SJSA1 (cell line): Measurements from ENCODE around the gene SPTSSA. TPM values are rescaled to one million over a fixed set of nuclear protein-coding genes. Genes with fewer than 3 reads are reported as not detected.
"Not testable (repeated sequence)": the region's sequence is repeated elsewhere in the genome, so short reads cannot be mapped to it uniquely, and the experiment has no call there.

ENCODE experiments used
- DNase-seq, 2 experiments: peaks; one replicate each; pipeline ENCODE4 v3.0.0-alpha.2; 2015 to 2020; ENCODE audit warnings: low spot score in 2 of 2, low read depth in 1 of 2
- H3K27ac ChIP-seq: fragments of 250-450 bp; sonication (Bioruptor Pico); 2 replicates; pipeline ENCODE4 v1.5.1; 2020; ENCODE audit warnings: mild to moderate bottlenecking, moderate library complexity
- H3K27me3 ChIP-seq: fragments of 250-450 bp; sonication (Bioruptor Pico); replicated peaks from 2 replicates; pipeline ENCODE4 v1.5.1; 2020; ENCODE audit warnings: mild to moderate bottlenecking, moderate library complexity
- H3K36me3 ChIP-seq: fragments of 250-450 bp; sonication (Bioruptor Pico); 2 replicates; pipeline ENCODE4 v1.5.1; 2020; ENCODE audit warnings: mild to moderate bottlenecking
- H3K4me1 ChIP-seq: fragments of 250-450 bp; sonication (Bioruptor Pico); replicated peaks from 2 replicates; pipeline ENCODE4 v1.6.1; 2021; ENCODE audit warnings: mild to moderate bottlenecking
- H3K4me3 ChIP-seq: fragments of 250-450 bp; sonication (Bioruptor Pico); 2 replicates; pipeline ENCODE4 v1.5.1; 2020; ENCODE audit warnings: mild to moderate bottlenecking
- H3K9me3 ChIP-seq: fragments of 250-450 bp; sonication (Bioruptor Pico); replicated peaks from 2 replicates; pipeline ENCODE4 v1.5.1; 2020; ENCODE audit warnings: mild to moderate bottlenecking
- total RNA-seq: library from RNA; depleted of rRNA; stranded (reverse); fragments of >200 nt; shearing (Covaris generic); gene quantifications from 2 replicates; pipeline ENCODE4 v1.2.3, GENCODE V29; 2014

SPTSSA gene
- total RNA-seq, 1 experiment from 2014 or later: 27.2 TPM

GRCh38 chr14:34488528-34488927 is 26.5 kb upstream of the SPTSSA start:
- no peaks in the 10 kb centered on the region for H3K36me3 ChIP-seq
- H3K9me3 ChIP-seq: no peaks in the 10 kb centered on the region
- no peaks in the 10 kb centered on the region for H3K27me3 ChIP-seq
- H3K4me3 ChIP-seq: no peak overlapping the region
- H3K27ac ChIP-seq: no peak overlapping the region
- DNase-seq: no peak
- no peaks in the 10 kb centered on the region for H3K4me1 ChIP-seq

- no peak overlapping the region for H3K27ac ChIP-seq
- H3K36me3 ChIP-seq: no peaks in the 10 kb centered on the region
- H3K27me3 ChIP-seq: no peaks in the 10 kb centered on the region
- no peaks in the 10 kb centered on the region for H3K9me3 ChIP-seq
- no peaks in the 10 kb centered on the region for H3K4me1 ChIP-seq
- no peak for DNase-seq
- no peak overlapping the region for H3K4me3 ChIP-seq
These were observed 22.7 kb upstream of the SPTSSA start for GRCh38 chr14:34484726-34485125.

- no peak for DNase-seq
- Histone ChIP-seq H3K27ac (no peak overlapping the region), H3K4me3 (no peak overlapping the region), H3K27me3 (no peaks in the 10 kb centered on the region), H3K4me1 (no peaks in the 10 kb centered on the region), H3K9me3 (no peaks in the 10 kb centered on the region), H3K36me3 (no peaks in the 10 kb centered on the region)
These were observed 20.4 kb upstream of the SPTSSA start for GRCh38 chr14:34482463-34482862.

GRCh38 chr14:34479694-34480093 is 17.7 kb upstream of the SPTSSA start:
- Histone ChIP-seq H3K36me3 (no peaks in the 10 kb centered on the region), H3K4me3 (no peak overlapping the region), H3K27me3 (no peaks in the 10 kb centered on the region), H3K9me3 (no peaks in the 10 kb centered on the region), H3K4me1 (no peaks in the 10 kb centered on the region), H3K27ac (no peak overlapping the region)
- DNase-seq: no peak

GRCh38 chr14:34478261-34478660 is 16.2 kb upstream of the SPTSSA start:
- H3K9me3 ChIP-seq: no peaks in the 10 kb centered on the region
- no peaks in the 10 kb centered on the region for H3K4me1 ChIP-seq
- no peak for DNase-seq
- no peak overlapping the region for H3K27ac ChIP-seq
- H3K36me3 ChIP-seq: no peaks in the 10 kb centered on the region
- H3K4me3 ChIP-seq: no peak overlapping the region
- no peaks in the 10 kb centered on the region for H3K27me3 ChIP-seq

GRCh38 chr14:34476036-34476435 is 14.0 kb upstream of the SPTSSA start:
- not testable (repeated sequence) for H3K4me1 ChIP-seq, DNase-seq, H3K4me3 ChIP-seq, H3K27me3 ChIP-seq, H3K9me3 ChIP-seq, H3K27ac ChIP-seq, H3K36me3 ChIP-seq

GRCh38 chr14:34475163-34475562 is 13.1 kb upstream of the SPTSSA start:
- no peak for DNase-seq
- no peak overlapping the region for H3K27ac ChIP-seq

GRCh38 chr14:34474187-34474679 is 12.2 kb upstream of the SPTSSA start:
- no peak overlapping the region for H3K27ac ChIP-seq
- H3K9me3 ChIP-seq: no peaks in the 10 kb centered on the region
- H3K4me1 ChIP-seq: no peaks in the 10 kb centered on the region
- DNase-seq: no peak
- H3K4me3 ChIP-seq: no peak overlapping the region
- no peaks in the 10 kb centered on the region for H3K27me3 ChIP-seq
- no peaks in the 10 kb centered on the region for H3K36me3 ChIP-seq

More at GRCh38 chr14:34475163-34475562, 13.1 kb upstream of the SPTSSA start:
- no peak overlapping the region for H3K4me3 ChIP-seq
- no peaks in the 10 kb centered on the region for H3K36me3 ChIP-seq
- H3K27me3 ChIP-seq: no peaks in the 10 kb centered on the region
- H3K4me1 ChIP-seq: no peaks in the 10 kb centered on the region
- H3K9me3 ChIP-seq: no peaks in the 10 kb centered on the region

GRCh38 chr14:34472706-34473279 is 10.8 kb upstream of the SPTSSA start:
- H3K27ac ChIP-seq: no peak overlapping the region
- no peaks in the 10 kb centered on the region for H3K36me3 ChIP-seq
- no peak for DNase-seq
- no peaks in the 10 kb centered on the region for H3K9me3 ChIP-seq
- no peaks in the 10 kb centered on the region for H3K4me1 ChIP-seq
- no peaks in the 10 kb centered on the region for H3K27me3 ChIP-seq
- no peak overlapping the region for H3K4me3 ChIP-seq

- H3K4me3 ChIP-seq: no peak overlapping the region
These were observed 8.3 kb upstream of the SPTSSA start for GRCh38 chr14:34470319-34470718.

GRCh38 chr14:34466691-34467090 is 4.7 kb upstream of the SPTSSA start:
- no peak overlapping the region for H3K4me3 ChIP-seq
- H3K4me1 ChIP-seq: peaks cover 15% of the 10 kb centered on the region
- peaks cover 3% of the 10 kb centered on the region; the same call in 1 of the 2 replicates for H3K36me3 ChIP-seq
- no peaks in the 10 kb centered on the region for H3K9me3 ChIP-seq
- DNase-seq: no peak
- no peak overlapping the region for H3K27ac ChIP-seq
- H3K27me3 ChIP-seq: no peaks in the 10 kb centered on the region

More at GRCh38 chr14:34470319-34470718, 8.3 kb upstream of the SPTSSA start:
- DNase-seq: no peak
- H3K27ac ChIP-seq: no peak overlapping the region
- H3K9me3 ChIP-seq: no peaks in the 10 kb centered on the region
- no peaks in the 10 kb centered on the region for H3K36me3 ChIP-seq
- no peaks in the 10 kb centered on the region for H3K27me3 ChIP-seq
- peaks cover 5% of the 10 kb centered on the region for H3K4me1 ChIP-seq

GRCh38 chr14:34465069-34465859 is 3.2 kb upstream of the SPTSSA start:
- H3K27ac ChIP-seq: no peak overlapping the region
- H3K27me3 ChIP-seq: no peaks in the 10 kb centered on the region
- DNase-seq: peak in 1 of 2 experiments; percentile 27
- peaks cover 20% of the 10 kb centered on the region for H3K4me1 ChIP-seq
- H3K4me3 ChIP-seq: no peak overlapping the region
- H3K36me3 ChIP-seq: peaks cover 3% of the 10 kb centered on the region; the same call in 1 of the 2 replicates
- no peaks in the 10 kb centered on the region for H3K9me3 ChIP-seq

GRCh38 chr14:34463598-34463961 is 1.5 kb upstream of the SPTSSA start:
- Histone ChIP-seq H3K27me3 (no peaks in the 10 kb centered on the region), H3K27ac (no peak overlapping the region), H3K36me3 (peaks cover 3% of the 10 kb centered on the region; the same call in 1 of the 2 replicates), H3K4me3 (no peak overlapping the region), H3K9me3 (no peaks in the 10 kb centered on the region), H3K4me1 (peaks cover 29% of the 10 kb centered on the region)
- DNase-seq: no peak

GRCh38 chr14:34461334-34462131 is 507 bp downstream of the SPTSSA start:
- Histone ChIP-seq H3K27ac (peak overlapping the region; percentile 62), H3K36me3 (peaks cover 9% of the 10 kb centered on the region), H3K9me3 (no peaks in the 10 kb centered on the region), H3K4me3 (peak overlapping the region; percentile 81), H3K4me1 (peaks cover 29% of the 10 kb centered on the region), H3K27me3 (no peaks in the 10 kb centered on the region)
- DNase-seq: peak in 1 of 2 experiments; percentile 50
